ENCODE results near the gene RAB3D.

Gene RAB3D

DNA sequence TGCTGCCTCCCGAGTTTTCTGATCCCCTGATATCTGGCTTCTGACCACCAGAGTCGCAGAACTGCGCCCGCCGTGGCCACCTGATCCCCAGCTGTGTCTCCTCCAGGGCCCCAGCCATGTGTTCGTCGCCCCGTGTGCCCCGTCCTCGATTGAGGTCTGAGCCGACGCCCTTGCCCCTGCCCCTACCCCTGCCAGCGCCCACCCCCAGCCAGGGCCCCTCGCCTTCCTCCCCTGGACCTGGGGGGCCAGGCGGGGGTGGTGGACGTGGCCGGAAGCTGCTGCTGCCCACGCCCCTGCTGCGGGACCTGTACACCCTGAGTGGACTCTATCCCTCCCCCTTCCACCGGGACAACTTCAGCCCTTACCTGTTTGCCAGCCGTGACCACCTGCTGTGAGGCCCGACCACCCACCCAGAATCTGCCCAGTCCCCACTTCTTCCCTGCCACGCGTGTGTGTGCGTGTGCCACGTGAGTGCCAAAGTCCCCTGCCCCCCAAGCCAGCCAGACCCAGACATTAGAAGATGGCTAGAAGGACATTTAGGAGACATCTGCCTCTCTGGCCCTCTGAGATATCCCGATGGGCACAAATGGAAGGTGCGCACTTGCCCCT lies 24.9 kb upstream of the RAB3D start:
- H3K4me3 ChIP-seq (ENCODE audit: low read depth, low read length) = no peak overlapping the region
- TF ChIP-seq, protein P1, sequence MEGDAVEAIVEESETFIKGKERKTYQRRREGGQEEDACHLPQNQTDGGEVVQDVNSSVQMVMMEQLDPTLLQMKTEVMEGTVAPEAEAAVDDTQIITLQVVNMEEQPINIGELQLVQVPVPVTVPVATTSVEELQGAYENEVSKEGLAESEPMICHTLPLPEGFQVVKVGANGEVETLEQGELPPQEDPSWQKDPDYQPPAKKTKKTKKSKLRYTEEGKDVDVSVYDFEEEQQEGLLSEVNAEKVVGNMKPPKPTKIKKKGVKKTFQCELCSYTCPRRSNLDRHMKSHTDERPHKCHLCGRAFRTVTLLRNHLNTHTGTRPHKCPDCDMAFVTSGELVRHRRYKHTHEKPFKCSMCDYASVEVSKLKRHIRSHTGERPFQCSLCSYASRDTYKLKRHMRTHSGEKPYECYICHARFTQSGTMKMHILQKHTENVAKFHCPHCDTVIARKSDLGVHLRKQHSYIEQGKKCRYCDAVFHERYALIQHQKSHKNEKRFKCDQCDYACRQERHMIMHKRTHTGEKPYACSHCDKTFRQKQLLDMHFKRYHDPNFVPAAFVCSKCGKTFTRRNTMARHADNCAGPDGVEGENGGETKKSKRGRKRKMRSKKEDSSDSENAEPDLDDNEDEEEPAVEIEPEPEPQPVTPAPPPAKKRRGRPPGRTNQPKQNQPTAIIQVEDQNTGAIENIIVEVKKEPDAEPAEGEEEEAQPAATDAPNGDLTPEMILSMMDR (IDR thresholded peaks at IDR 0.05; ENCODE audit: borderline replicate concordance, insufficient read depth, low read depth, low read length) = no peak

DNA sequence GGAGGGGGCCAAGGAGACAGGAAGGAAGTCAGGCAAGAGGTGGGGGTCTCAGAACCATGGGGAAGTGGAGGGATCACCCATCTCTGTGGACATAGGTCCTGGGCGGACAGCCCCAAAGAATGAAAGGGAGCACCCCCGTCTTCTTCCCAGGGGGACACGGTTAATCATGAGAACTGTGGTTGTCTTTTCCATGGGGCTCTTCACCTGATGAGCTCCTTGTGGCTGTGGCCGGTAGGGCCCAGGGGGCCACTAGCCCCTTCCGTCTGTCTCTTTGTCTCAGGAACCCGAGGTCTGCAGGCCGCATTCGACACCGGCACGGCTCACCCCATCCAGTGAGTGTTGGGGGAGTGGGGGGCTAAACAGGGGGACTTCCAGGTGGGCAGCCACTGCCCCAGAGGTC lies 24.4 kb upstream of the RAB3D start:
- H3K4me3 ChIP-seq (ENCODE audit: low read depth, low read length) = no peak overlapping the region
- TF ChIP-seq, protein P1 (IDR thresholded peaks at IDR 0.05; ENCODE audit: borderline replicate concordance, insufficient read depth, low read depth, low read length) = no peak

DNA sequence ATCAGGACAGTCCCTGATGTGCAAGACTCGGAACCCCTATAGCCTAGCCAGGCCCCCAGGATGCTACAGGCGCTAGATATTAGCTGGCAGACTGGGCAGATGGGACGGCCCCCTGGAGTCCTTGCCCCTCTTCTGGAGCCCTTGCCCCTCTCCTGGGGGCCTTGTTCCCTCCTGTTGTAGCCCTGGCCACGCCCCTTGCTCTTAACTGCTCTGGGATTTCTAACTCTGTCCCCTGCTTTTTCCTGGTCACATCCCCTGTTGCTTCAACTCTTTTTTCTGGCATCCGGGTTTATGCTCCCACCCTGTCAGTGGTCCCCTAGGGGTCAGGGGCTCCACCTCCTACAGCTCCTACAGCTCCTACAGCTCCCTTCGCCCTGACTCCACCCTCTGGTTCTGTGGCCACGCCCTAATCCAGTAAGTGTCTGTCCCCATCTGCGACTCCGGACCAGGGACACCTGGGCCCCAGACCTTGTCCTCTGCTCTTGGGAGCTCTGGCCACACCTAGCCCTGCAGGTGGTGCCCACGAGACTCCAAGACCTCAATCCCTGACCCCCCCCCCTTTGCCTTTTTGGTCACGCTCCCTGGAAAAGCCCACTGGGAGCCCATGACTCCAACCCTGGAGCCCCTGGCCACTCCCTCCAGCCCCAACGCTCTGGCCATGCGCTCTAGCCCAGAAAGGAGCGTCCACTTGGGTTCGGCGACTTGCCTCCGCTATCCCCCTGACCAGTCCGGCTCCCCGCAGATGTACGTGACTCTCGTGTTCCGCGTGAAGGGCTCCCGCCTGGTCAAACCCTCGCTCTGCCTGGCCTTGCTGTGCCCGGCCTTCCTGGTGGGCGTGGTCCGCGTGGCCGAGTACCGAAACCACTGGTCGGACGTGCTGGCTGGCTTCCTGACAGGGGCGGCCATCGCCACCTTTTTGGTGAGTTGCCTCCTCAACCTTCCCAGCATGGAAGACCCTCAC lies 22.6 kb upstream of the RAB3D start:
- TF ChIP-seq, protein P1 (IDR thresholded peaks at IDR 0.05; ENCODE audit: borderline replicate concordance, insufficient read depth, low read depth, low read length) = no peak
- no peak overlapping the region for H3K4me3 ChIP-seq (ENCODE audit: low read depth, low read length)

DNA sequence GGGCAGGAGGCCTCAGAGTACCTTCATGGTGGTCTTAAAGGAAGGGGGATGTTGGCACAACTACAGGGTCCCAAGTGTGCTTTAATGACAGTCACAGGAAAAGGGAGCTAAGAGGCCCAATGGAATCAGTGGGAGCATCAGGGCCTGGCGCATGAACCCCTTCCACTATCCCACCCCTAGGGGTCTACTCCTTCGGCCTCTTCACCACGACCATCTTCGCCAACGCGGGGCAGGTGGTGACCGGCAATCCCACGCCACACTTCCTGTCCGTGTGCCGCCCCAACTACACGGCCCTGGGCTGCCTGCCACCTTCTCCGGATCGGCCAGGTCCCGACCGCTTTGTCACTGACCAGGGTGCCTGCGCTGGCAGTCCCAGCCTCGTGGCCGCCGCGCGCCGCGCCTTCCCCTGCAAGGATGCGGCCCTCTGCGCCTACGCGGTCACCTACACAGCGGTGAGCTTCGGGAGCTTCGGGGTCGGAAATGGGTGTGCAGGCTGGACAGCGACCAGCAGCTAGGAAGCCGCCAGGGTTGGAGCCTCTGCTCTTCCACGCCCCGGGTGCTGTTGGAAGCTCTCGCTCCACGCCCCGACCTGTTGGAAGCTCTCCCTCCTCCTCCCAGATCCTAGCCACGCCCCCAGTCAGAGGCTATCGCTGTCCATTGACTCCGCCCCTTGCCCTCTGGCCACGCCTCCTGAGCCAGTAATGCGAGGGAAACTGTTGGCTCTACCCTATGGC lies 21.7 kb upstream of the RAB3D start:
- H3K4me3 ChIP-seq (ENCODE audit: low read depth, low read length) = no peak overlapping the region
- TF ChIP-seq, protein P1 (IDR thresholded peaks at IDR 0.05; ENCODE audit: borderline replicate concordance, insufficient read depth, low read depth, low read length) = no peak

DNA sequence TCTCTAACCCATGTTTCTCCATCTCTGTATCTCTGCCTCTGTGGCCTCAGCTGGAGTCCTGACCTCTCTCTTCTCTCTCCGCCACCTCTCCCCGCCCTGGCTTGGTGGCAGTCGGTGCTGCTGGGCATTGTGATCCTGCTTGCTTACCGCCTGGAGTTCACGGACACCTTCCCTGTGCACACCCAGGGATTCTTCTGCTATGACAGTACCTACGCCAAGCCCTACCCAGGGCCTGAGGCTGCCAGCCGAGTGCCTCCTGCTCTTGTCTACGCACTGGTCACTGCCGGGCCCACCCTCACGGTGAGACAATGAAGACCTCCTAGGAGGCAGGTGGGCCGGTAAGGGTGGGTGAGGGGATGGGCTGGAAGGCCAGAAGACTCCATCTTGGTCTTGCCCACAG lies 20.0 kb upstream of the RAB3D start:
- TF ChIP-seq, protein P1 (IDR thresholded peaks at IDR 0.05; ENCODE audit: borderline replicate concordance, insufficient read depth, low read depth, low read length) = no peak
- H3K4me3 ChIP-seq (ENCODE audit: low read depth, low read length) = no peak overlapping the region

DNA sequence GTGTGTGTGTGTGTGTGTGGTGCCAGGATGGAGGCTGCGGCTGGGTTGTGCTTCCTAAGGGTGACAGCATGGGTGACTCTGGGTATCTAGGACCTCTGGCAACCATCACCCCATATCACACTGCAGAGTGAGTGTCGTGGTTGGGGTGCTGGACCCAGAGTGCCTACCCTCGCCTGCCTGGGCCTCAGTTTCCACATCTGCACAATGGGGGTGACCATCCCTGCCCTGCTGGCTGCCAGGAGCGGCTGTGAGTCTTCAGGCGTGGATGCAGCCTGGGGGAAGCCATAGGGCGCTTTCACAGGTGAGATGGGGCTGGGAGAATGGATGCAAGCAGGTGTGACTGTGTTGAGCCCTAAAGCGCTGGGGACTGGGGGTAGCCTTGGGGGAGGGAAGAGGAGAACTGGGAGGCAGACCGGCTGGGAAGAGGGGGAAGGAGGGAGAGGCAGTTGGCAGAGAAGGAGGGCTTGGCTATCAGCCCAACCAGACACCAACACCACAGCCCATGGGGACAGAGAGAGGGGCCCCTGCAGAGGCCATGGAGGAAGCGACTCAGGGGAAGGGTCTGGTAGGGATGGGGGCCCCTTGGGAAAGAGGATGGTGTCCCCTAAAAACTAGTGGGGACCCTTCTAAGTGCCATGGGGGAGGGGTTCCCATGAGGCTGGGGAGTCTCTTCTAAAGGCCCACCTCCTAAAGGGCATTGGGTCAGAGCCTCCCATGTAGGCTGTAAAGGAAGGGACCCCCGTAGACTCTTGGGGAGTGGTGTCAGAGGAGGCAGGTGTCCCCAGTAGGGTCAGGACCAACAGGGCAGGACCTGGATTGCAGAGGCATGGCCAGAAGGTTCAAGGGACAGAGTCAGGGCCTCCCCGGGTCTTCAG lies 17.5 kb upstream of the RAB3D start:
- TF ChIP-seq, protein P1 (IDR thresholded peaks at IDR 0.05; ENCODE audit: borderline replicate concordance, insufficient read depth, low read depth, low read length) = no peak
- H3K4me3 ChIP-seq (ENCODE audit: low read depth, low read length) = no peak overlapping the region

Data from GM12875 (cell line).